Spleen (tissue), 7 donors: Measurements from ENCODE around the gene B3GNT9.

Source experiments
- POLR2A ChIP-seq, 3 donors: fragments of 450-650 bp; IDR thresholded peaks; one replicate each; pipeline ENCODE4 v1.5.1; 2017; ENCODE audit warnings: antibody characterized with exemption in 3 of 3, mild to moderate bottlenecking in 1 of 3
- TF ChIP-seq, protein P1 (sequence below), 11 experiments: fragments of 200-600 bp in 7 of 11; fragments of 450-650 bp in 4 of 11; sonication (generic) in 4 of 11; IDR thresholded peaks in 8 of 11; conservative IDR thresholded peaks in 3 of 11; 1 replicate in 7 of 11; 2 replicates in 4 of 11; pipeline versions ENCODE4 v1.4.0 to v1.8.0; 2016 to 2021; ENCODE audit warnings: antibody characterized with exemption in 11 of 11, inconsistent platforms in 4 of 11, mild to moderate bottlenecking in 1 of 11
- donor health status: DM: no; HTN: no; CAD: no; lungs with moderate emphysema.
- donor health status: DM: no; HTN: no; CAD: no.
- donor health status: DM: no; HTN: no; CAD: no.

DNA sequence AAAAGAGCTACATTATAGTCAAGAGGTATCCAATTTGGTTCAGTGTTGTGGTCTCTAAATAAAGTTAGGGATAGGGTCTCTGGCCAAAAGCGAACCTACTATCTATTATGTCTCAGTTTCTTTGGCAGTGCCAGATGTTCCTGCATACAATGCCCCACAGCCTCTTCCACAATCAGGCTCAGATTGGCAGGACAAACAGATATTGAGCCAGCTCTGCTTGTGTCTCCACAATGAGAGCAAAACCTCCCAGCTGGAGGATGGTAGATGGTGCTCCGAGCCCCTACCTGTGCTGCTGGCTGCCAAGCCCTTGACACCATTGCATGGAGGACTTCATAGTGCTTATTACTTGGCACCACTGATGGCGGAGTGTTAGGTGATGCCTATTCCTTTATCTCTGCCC lies 21.4 kb downstream of the B3GNT9 start:
- TF ChIP-seq, protein P1, sequence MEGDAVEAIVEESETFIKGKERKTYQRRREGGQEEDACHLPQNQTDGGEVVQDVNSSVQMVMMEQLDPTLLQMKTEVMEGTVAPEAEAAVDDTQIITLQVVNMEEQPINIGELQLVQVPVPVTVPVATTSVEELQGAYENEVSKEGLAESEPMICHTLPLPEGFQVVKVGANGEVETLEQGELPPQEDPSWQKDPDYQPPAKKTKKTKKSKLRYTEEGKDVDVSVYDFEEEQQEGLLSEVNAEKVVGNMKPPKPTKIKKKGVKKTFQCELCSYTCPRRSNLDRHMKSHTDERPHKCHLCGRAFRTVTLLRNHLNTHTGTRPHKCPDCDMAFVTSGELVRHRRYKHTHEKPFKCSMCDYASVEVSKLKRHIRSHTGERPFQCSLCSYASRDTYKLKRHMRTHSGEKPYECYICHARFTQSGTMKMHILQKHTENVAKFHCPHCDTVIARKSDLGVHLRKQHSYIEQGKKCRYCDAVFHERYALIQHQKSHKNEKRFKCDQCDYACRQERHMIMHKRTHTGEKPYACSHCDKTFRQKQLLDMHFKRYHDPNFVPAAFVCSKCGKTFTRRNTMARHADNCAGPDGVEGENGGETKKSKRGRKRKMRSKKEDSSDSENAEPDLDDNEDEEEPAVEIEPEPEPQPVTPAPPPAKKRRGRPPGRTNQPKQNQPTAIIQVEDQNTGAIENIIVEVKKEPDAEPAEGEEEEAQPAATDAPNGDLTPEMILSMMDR (IDR thresholded peaks at IDR 0.05 in 8 of 11, conservative IDR thresholded peaks at IDR 0.05 in 3 of 11) = no peak
- TF ChIP-seq POLR2A (IDR thresholded peaks at IDR 0.05) = no peak
